A549 (cell line): ENCODE results near the gene GRID2.

Experiments used
- FOSB ChIP-seq: fragments of 250-450 bp; sonication (Bioruptor Pico); IDR thresholded peaks from 2 replicates; pipeline ENCODE4 v1.5.0; 2020; ENCODE audit warnings: mild to moderate bottlenecking, moderate library complexity
- TF ChIP-seq, protein P1 (sequence below): fragments of >200 bp; sonication (Bioruptor Twin); formaldehyde crosslinking; IDR thresholded peaks from 3 replicates; pipeline ENCODE4 v1.5.1; 2016

GRCh38 chr4:92962831-92963230, 659.1 kb downstream of the GRID2 start:
- TF ChIP-seq, protein P1, sequence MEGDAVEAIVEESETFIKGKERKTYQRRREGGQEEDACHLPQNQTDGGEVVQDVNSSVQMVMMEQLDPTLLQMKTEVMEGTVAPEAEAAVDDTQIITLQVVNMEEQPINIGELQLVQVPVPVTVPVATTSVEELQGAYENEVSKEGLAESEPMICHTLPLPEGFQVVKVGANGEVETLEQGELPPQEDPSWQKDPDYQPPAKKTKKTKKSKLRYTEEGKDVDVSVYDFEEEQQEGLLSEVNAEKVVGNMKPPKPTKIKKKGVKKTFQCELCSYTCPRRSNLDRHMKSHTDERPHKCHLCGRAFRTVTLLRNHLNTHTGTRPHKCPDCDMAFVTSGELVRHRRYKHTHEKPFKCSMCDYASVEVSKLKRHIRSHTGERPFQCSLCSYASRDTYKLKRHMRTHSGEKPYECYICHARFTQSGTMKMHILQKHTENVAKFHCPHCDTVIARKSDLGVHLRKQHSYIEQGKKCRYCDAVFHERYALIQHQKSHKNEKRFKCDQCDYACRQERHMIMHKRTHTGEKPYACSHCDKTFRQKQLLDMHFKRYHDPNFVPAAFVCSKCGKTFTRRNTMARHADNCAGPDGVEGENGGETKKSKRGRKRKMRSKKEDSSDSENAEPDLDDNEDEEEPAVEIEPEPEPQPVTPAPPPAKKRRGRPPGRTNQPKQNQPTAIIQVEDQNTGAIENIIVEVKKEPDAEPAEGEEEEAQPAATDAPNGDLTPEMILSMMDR = no peak
- TF ChIP-seq FOSB (CRISPR knock-in tag) = no peak
